GM18505 (cell line): ENCODE data around the gene TSPAN33.

Experiments
- ATAC-seq: cut with Tn5 transposase; IDR thresholded peaks from one replicate; pipeline ENCODE4 v1.9.1; 2021; ENCODE audit not compliant: unreplicated experiment
- POLR2A ChIP-seq: IDR thresholded peaks from 4 replicates; pipeline ENCODE4 v1.6.1; 2011; ENCODE audit warnings: borderline replicate concordance; ENCODE audit not compliant: insufficient read depth, insufficient read length; ENCODE audit errors: extremely low read depth

Gene TSPAN33

GRCh38 chr7:129150199-129150996 lies 5.9 kb downstream of the TSPAN33 start:
- ATAC-seq = no peak
- no peak for TF ChIP-seq POLR2A

- ATAC-seq = no peak
- TF ChIP-seq POLR2A = no peak
Observed at GRCh38 chr7:129157651-129158050, 13.1 kb downstream of the TSPAN33 start.

GRCh38 chr7:129159539-129159938 lies 15.0 kb downstream of the TSPAN33 start:
- no peak for TF ChIP-seq POLR2A
- ATAC-seq = no peak

GRCh38 chr7:129160161-129160905 lies 15.8 kb downstream of the TSPAN33 start:
- no peak for ATAC-seq
- no peak for TF ChIP-seq POLR2A

GRCh38 chr7:129161524-129162225 lies 17.2 kb downstream of the TSPAN33 start:
- no peak for TF ChIP-seq POLR2A

GRCh38 chr7:129162732-129163131 lies 18.2 kb downstream of the TSPAN33 start:
- TF ChIP-seq POLR2A = no peak
- ATAC-seq = no peak

More at GRCh38 chr7:129161524-129162225, 17.2 kb downstream of the TSPAN33 start:
- ATAC-seq = no peak

GRCh38 chr7:129163875-129164544 lies 19.5 kb downstream of the TSPAN33 start:
- no peak for ATAC-seq
- TF ChIP-seq POLR2A = no peak

GRCh38 chr7:129166745-129167144 lies 22.2 kb downstream of the TSPAN33 start:
- peak; percentile 56 for ATAC-seq
- TF ChIP-seq POLR2A = no peak

- TF ChIP-seq POLR2A = peak; percentile 1
- ATAC-seq = no peak
Observed at GRCh38 chr7:129167817-129168216, 23.3 kb downstream of the TSPAN33 start.

- no peak for TF ChIP-seq POLR2A
Observed at GRCh38 chr7:129168231-129169021, 23.9 kb downstream of the TSPAN33 start.

GRCh38 chr7:129169171-129169671 lies 24.7 kb downstream of the TSPAN33 start:
- ATAC-seq = peak; percentile 36
- TF ChIP-seq POLR2A = peak; percentile 52

More at GRCh38 chr7:129168231-129169021, 23.9 kb downstream of the TSPAN33 start:
- ATAC-seq = no peak
